Activated CD8-positive, alpha-beta memory T cell treated with anti-CD3 and anti-CD28 coated beads for 4 hours (primary cell): Measurements from ENCODE around the gene NEDD4L.
"Not testable (repeated sequence)": the region's sequence is repeated elsewhere in the genome, so short reads cannot be mapped to it uniquely, and the experiment has no call there.

Source experiments
- DNase-seq, 2 donors: peaks; one replicate each; pipeline ENCODE4 v3.0.0-alpha.2; 2020; ENCODE audit warnings: low read depth in 2 of 2

The NEDD4L gene

DNA sequence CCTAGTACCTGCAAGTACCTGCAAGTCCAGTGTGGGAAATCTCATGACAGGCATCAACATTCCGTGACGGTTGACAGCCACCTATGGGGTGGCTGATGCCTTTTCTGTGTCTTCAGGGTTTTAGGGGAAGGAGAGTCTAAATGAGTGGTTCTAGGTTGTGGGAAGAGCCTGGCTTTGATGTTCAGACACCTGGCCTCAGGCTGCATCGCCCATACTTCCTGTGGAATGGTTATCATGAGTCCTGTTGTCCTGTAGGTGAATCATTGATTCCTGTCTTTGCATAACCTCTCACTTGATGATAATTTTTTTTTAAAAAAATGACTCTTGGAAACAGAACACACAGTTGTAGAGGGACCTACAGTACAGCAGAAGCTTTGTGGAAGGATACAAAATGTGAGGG lies 108.9 kb downstream of the NEDD4L start:
- no peak for DNase-seq

GRCh38 chr18:58156516-58156915 lies 112.5 kb downstream of the NEDD4L start:
- DNase-seq = no peak

- DNase-seq = no peak
Measured at GRCh38 chr18:58157237-58157636, 113.2 kb downstream of the NEDD4L start.

DNA sequence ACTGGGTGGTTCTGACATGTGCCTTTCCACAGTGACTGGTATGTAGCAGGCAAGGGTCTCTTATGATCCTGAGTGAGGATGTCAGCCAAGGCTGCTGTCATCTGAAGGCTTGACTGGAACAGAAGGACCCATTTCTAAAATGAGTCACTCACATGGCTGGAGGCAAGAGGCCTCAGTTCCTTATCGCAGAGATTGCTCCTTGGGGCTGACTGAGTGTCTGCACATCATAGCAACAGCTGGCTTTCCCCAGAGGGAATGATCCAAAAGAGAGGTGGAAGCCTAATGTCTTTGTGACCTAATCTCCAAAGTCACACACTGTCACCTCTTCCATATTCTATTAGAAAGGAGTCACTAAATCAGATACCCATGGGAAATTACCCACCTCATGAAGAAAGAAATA lies 114.0 kb downstream of the NEDD4L start:
- no peak for DNase-seq

DNA sequence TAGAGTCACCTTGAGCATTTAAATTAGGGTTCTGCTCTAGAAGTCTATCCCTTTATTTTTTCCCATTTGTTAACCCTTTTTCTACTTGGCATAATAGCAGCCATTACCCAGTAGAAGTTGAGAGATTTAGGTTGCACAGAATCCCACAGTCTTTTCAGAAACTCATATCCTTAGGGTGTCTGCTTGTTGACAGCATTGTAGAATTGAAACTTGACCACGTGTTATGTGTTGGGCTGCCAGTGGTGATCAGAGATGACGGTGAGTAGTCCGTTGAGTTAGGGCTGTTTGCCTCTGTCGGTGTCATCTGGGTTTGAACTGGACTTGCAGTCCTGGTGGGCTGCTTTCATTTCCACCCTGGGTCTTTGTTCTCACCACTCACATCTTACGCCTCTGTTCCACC lies 114.4 kb downstream of the NEDD4L start:
- DNase-seq = no peak

GRCh38 chr18:58161659-58162058 lies 117.6 kb downstream of the NEDD4L start:
- no peak for DNase-seq

DNA sequence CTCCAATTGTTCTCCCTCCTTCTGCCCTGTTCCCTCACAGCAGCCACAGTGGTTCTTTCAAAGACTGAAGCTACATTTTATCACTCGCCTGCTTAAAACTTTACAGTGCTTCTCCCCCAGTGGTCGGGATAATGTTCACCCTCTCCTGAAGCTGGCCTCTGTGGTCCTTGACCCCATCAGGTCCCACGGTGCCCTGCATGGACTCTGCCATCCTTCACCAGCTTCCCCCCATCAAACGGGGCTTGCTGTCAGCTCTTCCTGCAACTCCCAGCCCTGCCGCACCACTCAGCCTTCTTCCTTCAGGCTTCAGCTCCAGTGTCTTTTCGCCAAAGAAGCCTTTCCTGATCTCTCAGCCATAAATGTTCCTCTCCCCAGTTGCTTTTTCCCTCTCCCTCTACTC lies 118.1 kb downstream of the NEDD4L start:
- no peak for DNase-seq

- DNase-seq = no peak
Measured at GRCh38 chr18:58163004-58163590, 119.1 kb downstream of the NEDD4L start.

DNA sequence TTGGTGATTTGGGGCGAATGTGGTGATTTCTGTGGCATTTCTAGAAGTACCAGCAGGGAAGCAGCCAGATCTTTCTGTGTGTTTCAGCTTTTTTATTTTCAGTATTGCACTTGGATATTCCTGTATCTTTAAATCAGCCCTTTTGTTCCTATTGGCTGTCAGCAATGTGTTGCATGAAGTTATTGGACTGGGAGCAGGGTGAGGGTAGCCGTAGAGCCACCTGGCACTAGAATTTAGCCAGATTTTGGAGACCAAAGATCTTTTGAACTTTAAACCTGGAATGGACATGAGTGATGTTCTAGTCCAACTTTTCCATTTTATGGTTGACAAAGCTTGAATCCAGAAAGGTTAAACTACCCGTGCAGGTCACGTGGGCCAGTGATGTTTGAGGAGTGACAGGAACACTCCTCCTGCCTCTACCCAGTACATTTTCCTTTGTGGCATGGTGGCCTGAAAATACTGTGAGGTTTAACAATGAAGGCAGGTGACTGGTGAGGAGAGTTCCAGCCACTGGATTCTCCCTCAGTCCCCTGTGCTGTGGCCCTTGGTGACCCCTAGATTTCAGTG lies 122.3 kb downstream of the NEDD4L start:
- DNase-seq = no peak

DNA sequence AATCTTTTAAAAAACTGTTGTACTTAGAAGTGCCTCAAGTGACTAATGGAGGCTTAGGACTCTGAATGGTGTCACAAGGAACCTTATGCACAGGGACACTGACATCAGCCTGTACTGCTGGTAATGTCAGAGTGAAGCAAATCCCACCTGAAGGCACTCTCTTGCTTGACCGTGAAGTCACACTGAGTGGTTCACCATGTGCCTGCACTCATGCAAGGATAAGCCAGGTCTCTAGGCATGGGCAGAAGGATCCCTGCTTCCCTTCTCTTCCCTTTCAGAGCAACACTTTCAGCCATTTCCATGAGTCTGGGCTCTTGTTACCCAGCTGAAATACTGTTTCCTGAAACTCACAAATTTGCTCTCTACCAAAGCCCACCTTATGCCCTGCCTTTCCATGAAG lies 123.0 kb downstream of the NEDD4L start:
- DNase-seq = no peak

- no peak for DNase-seq
Measured at GRCh38 chr18:58168221-58168620, 124.2 kb downstream of the NEDD4L start.

DNA sequence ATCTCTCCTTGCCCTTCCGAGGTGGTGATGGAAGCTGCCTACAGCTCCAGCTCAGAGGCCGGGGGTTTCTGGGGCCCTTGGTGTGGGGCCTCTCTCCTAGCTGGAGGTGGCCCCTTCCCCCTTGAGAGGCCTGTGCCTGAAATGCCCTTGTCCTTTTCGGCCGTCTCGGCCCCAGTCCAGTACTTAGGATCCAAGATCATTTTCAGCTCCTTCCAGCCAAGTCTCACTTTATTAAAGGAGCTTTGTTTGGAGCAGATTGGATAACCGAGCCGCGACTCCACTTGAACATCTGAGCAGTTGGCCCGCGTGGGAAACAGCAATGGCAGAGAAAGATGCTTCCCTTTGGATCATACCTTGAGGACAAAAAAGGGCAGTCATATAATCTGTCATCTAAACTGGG lies 125.0 kb downstream of the NEDD4L start:
- DNase-seq = no peak

DNA sequence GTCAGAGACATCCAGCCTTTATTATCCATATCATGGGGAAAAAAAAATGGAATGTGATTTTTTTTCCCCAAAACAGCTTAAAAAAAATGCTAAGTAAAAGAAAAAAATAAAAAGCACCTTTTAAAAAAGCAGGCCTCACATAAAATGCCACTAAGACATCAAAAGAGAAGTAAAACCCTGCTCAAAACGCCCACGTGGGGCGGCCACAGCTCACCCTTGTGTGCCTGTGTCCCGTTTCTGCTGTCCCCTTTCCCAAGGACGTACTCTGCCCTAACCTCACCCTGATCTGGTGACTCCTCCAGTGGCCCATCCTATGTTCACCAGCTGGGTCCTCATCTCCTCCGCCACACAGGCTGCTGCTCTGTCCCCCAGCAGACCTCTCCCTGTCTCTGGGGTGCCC lies 125.4 kb downstream of the NEDD4L start:
- DNase-seq = no peak

DNA sequence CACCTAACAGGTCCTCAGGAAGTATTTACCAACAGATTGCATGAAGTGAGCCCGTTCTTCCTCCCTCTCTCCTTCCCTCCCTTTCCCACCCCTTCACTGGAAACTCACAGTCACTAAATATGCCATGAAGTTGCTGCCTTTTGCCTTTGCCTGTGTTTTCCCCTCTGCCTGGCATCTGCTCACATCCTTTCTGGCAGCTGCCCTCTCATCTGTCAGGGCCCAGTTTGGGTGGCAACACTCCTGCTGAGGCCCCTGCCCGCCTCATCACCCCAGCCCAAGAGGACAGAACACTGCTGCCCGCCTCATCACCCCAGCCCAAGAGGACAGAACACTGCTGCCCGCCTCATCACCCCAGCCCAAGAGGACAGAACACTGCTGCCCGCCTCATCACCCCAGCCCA lies 126.0 kb downstream of the NEDD4L start:
- not testable (repeated sequence) for DNase-seq

DNA sequence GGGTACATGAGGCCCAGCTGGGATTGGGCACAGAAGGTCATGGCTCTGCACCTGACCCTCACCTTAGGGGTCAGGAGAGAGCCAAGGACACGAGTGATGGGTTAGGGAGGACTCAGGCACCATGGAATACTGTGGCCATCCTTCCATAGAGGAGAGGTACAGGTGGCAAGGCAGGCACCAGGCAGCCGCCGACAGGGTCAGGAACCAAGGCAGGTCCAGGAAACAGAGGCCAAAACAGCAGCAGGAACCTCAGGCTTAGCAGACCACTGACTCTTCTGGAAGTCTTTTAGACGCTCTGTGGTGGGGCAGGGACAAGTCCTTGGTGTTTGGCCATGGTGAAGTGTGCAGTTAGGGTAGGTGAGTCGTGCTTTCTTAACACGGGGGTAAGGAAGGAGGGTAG lies 128.0 kb downstream of the NEDD4L start:
- no peak for DNase-seq

- DNase-seq = no peak
Measured at GRCh38 chr18:58174285-58174684, 130.3 kb downstream of the NEDD4L start.

DNA sequence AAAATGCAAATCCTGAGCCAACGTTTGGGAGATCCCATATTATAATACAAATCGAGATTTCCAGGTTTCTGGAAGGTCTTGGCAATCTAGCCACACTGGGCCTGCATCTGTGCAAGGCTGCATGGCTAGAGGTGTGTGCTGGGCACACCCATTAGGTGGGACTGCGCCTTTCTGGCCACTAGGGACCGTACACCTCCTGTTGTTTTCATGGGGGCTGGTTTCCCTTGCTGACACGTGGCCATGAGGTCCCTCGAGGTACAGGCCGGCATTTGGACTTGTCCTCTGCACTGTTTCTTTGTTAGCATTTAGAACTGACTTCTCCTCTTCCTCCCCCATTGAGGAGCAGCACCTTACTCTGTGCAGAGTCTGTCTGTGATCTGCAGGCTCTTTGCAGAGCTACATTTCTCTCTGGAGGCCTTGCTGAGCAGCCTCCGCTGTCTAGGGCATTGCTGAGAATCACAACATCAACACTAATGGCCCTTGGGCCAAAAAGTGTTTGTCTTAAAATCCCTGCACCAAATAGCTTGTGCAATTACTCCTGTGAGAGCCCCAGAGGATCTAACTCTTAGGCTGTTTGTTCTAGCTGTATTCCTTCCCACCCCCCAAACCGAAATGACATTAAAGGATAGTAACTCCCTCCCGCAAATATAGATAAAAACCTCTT lies 131.2 kb downstream of the NEDD4L start:
- DNase-seq = no peak

DNA sequence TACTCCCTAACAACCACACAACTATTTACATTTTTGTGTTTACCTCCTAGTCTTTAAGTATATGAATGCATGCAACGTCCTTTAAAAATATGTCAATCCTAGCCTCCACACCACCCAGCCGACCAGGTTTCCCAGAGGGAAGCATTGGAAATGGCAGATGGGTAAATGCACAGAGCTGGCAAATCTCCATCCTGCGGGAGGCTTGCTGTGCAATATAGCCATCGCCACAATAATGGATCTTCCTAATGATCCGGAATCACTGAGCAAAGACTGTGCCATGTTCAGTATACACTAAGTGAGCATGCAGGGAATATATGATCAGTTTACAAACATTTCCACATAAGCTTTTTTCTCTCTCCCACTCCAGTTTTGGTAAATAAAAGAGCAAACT lies 131.8 kb downstream of the NEDD4L start:
- no peak for DNase-seq

DNA sequence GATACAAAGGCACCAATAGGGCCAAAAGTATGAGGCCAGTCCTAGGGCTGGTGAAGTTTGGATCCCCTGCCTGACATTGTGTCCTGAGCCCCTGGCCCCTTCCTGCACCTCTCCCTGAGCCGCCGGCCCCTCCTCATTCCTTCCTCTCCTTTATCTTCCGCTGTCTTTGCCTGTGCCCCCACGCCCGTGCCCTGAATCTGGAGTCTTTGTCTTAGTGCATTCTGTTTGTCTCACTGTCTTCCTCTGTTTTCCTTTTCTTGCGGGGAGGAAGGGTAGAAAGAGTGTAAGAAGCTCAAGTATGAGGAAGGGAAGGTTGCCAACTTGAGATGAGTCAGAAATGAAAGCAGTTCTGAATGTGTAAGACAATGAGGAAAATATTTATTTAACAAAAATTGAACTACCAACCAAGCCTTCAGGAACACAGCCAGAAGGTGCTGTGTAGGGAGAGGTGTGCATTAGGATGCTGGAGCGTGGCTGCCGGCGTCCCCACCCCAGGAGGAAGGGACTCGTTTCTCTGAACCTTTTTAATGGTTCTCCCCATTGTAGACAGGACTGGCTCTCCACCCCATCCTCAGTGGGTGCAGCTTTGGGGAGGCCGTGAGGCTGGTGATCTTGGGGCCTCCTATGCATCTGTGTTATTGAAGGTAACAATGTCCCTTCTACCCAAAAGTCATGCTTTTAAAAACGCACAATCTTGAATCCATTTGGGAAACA lies 133.1 kb downstream of the NEDD4L start:
- DNase-seq = no peak

- no peak for DNase-seq
Measured at GRCh38 chr18:58177896-58178470, 134.0 kb downstream of the NEDD4L start.

- no peak for DNase-seq
Measured at GRCh38 chr18:58178511-58178910, 134.5 kb downstream of the NEDD4L start.

- no peak for DNase-seq
Measured at GRCh38 chr18:58180172-58180571, 136.1 kb downstream of the NEDD4L start.
